ENCODE data around the gene DTYMK. TPM values are rescaled to one million over a fixed set of nuclear protein-coding genes. Genes with fewer than 3 reads are reported as not detected.

DTYMK gene
- total RNA-seq, 1 donor from 2014 or later: 17.3 TPM

- DNase-seq (no peak), ATAC-seq (no peak)
- peaks cover 49% of the 10 kb centered on the region for H3K36me3 ChIP-seq
- no peak for TF ChIP-seq CTCF (IDR thresholded peaks at IDR 0.05)
- H3K27me3 ChIP-seq (ENCODE audit: low read depth): no peaks in the 10 kb centered on the region
- H3K9me3 ChIP-seq: no peaks in the 10 kb centered on the region
- no peak overlapping the region for H3K4me3 ChIP-seq
- H3K27ac ChIP-seq: no peak overlapping the region
- peaks cover 15% of the 10 kb centered on the region for H3K4me1 ChIP-seq
- intact Hi-C loops (cut with DNase I): no loop called here
Measured at GRCh38 chr2:241692448-241692847, 5.8 kb upstream of the DTYMK start.

GRCh38 chr2:241690202-241690717 lies 3.6 kb upstream of the DTYMK start:
- no peak overlapping the region for H3K4me3 ChIP-seq
- peaks cover 43% of the 10 kb centered on the region for H3K36me3 ChIP-seq
- ATAC-seq (no peak), DNase-seq (no peak)
- no peak for TF ChIP-seq CTCF (IDR thresholded peaks at IDR 0.05)
- intact Hi-C loops (cut with DNase I): no loop called here
- H3K27me3 ChIP-seq (ENCODE audit: low read depth): no peaks in the 10 kb centered on the region
- H3K27ac ChIP-seq: no peak overlapping the region
- H3K4me1 ChIP-seq: peaks cover 24% of the 10 kb centered on the region
- H3K9me3 ChIP-seq: no peaks in the 10 kb centered on the region

- TF ChIP-seq CTCF (IDR thresholded peaks at IDR 0.05): no peak
- Histone ChIP-seq H3K27me3 (ENCODE audit: low read depth) (no peaks in the 10 kb centered on the region), H3K36me3 (peaks cover 37% of the 10 kb centered on the region), H3K27ac (no peak overlapping the region), H3K4me3 (no peak overlapping the region), H3K9me3 (no peaks in the 10 kb centered on the region), H3K4me1 (peaks cover 24% of the 10 kb centered on the region)
- DNase-seq (no peak), ATAC-seq (no peak)
- intact Hi-C loops (cut with DNase I): no loop called here
Measured at GRCh38 chr2:241689306-241689705, 2.7 kb upstream of the DTYMK start.

- no peak for DNase-seq
- peak; percentile 1 to 2 for ATAC-seq
Measured at GRCh38 chr2:241686324-241686649, 328 bp downstream of the DTYMK start.

GRCh38 chr2:241680827-241681599 lies 5.6 kb downstream of the DTYMK start:
- Histone ChIP-seq H3K4me3 (no peak overlapping the region), H3K9me3 (no peaks in the 10 kb centered on the region), H3K36me3 (peaks cover 51% of the 10 kb centered on the region), H3K4me1 (peaks cover 7% of the 10 kb centered on the region), H3K27me3 (ENCODE audit: low read depth) (no peaks in the 10 kb centered on the region), H3K27ac (no peak overlapping the region)
- no peak for DNase-seq
- peak in 1 of 2 donors; percentile 33 for ATAC-seq
- intact Hi-C loops (cut with DNase I): no loop called here
- no peak for TF ChIP-seq CTCF (IDR thresholded peaks at IDR 0.05)

More at GRCh38 chr2:241686324-241686649, 328 bp downstream of the DTYMK start:
- Histone ChIP-seq H3K36me3 (peaks cover 29% of the 10 kb centered on the region), H3K4me1 (peaks cover 24% of the 10 kb centered on the region), H3K9me3 (no peaks in the 10 kb centered on the region), H3K27ac (peak overlapping the region; percentile 75), H3K4me3 (peak overlapping the region; percentile 97), H3K27me3 (ENCODE audit: low read depth) (no peaks in the 10 kb centered on the region)
- intact Hi-C loops (cut with DNase I): no loop called here
- no peak for TF ChIP-seq CTCF (IDR thresholded peaks at IDR 0.05)
